H1 (cell line): ENCODE measurements around the gene TTL. TPM values are rescaled to one million over a fixed set of nuclear protein-coding genes. Genes with fewer than 3 reads are reported as not detected.

Source experiments
- CTCF ChIA-PET: fragments of 300-600 bp; sonication (Branson Sonifier 250); formaldehyde crosslinking; loops from one replicate; lab custom pipeline; 2021; ENCODE audit not compliant: partially characterized antibody; lab: Charles Lee
- POLR2A ChIA-PET: fragments of 300-600 bp; sonication (Branson Sonifier 250); formaldehyde crosslinking; loops from one replicate; lab custom pipeline; 2021; ENCODE audit warnings: inconsistent platforms; ENCODE audit not compliant: partially characterized antibody; lab: Charles Lee
- DNase-seq, 2 experiments: peaks; one replicate each; pipeline versions ENCODE4 v3.0.0 to v3.0.0-alpha.2; 2010 to 2022; ENCODE audit warnings: low spot score in 2 of 2, low read depth in 1 of 2, mixed read lengths in 1 of 2
- FAIRE-seq: peaks from 2 replicates; lab custom pipeline; 2011; peaks lifted over from hg19 to GRCh38; lab: Jason Lieb, UNC
- H2AFZ ChIP-seq: 2 replicates; pipeline ENCODE4 v1.8.1; 2012; ENCODE audit warnings: low read length, inconsistent platforms
- H2AK5ac ChIP-seq: 2 replicates; pipeline ENCODE4 v1.6.1; 2013; ENCODE audit warnings: low read depth, low read length
- H2BK120ac ChIP-seq: replicated peaks from 2 replicates; pipeline ENCODE3; 2013; ENCODE audit warnings: low read depth, low read length, inconsistent platforms
- H2BK12ac ChIP-seq: 2 replicates; pipeline ENCODE4 v1.6.1; 2013; ENCODE audit warnings: low read depth, low read length
- H2BK15ac ChIP-seq: 2 replicates; pipeline ENCODE4 v1.6.1; 2013; ENCODE audit warnings: low read length
- H2BK20ac ChIP-seq: 2 replicates; pipeline ENCODE4 v1.6.1; 2013; ENCODE audit warnings: low read length
- H2BK5ac ChIP-seq: 2 replicates; pipeline ENCODE4 v1.6.1; 2013; ENCODE audit warnings: low read depth, low read length
- H3K14ac ChIP-seq: 2 replicates; pipeline ENCODE4 v1.6.1; 2013; ENCODE audit warnings: inconsistent platforms; ENCODE audit not compliant: insufficient read length
- H3K18ac ChIP-seq: 2 replicates; pipeline ENCODE4 v1.6.1; 2013; ENCODE audit warnings: low read length; ENCODE audit errors: extremely low read depth
- H3K23ac ChIP-seq: 2 replicates; pipeline ENCODE4 v1.6.1; 2013; ENCODE audit warnings: inconsistent platforms; ENCODE audit not compliant: insufficient read length
- H3K23me2 ChIP-seq: 2 replicates; pipeline ENCODE4 v1.6.1; 2013; ENCODE audit warnings: low read depth, low read length
- H3K27ac ChIP-seq: 2 replicates; pipeline ENCODE4 v1.6.1; 2011; ENCODE audit warnings: low read depth, low read length, inconsistent platforms
- H3K27me3 ChIP-seq, 4 experiments: replicated peaks in 1 of 4; 1 replicate in 1 of 4; 2 replicates in 3 of 4; pipeline versions ENCODE4 v1.6.1 to v1.8.1; 2011 to 2013; ENCODE audit warnings: low read length in 3 of 4, mild to moderate bottlenecking in 3 of 4, inconsistent platforms in 2 of 4, mixed read lengths in 2 of 4, moderate library complexity in 1 of 4; ENCODE audit not compliant: control insufficient read depth in 3 of 4, insufficient read depth in 3 of 4; ENCODE audit errors: extremely low read depth in 1 of 4
- H3K36me3 ChIP-seq, 4 experiments: 2 replicates each; pipeline versions ENCODE4 v1.6.1 to v1.8.1; 2011 to 2013; ENCODE audit warnings: mild to moderate bottlenecking in 4 of 4, low read length in 3 of 4, moderate library complexity in 2 of 4, control low read depth in 1 of 4, inconsistent platforms in 1 of 4; ENCODE audit not compliant: insufficient read depth in 4 of 4, control insufficient read depth in 2 of 4
- H3K4ac ChIP-seq: replicated peaks from 2 replicates; pipeline ENCODE3; 2013; ENCODE audit warnings: low read length, low read depth, mixed read lengths, inconsistent platforms; ENCODE audit not compliant: insufficient read length
- H3K4me1 ChIP-seq, 4 experiments: replicated peaks in 1 of 4; 1 replicate in 1 of 4; 2 replicates in 3 of 4; pipeline versions ENCODE4 v1.6.1 to v1.8.1; 2011 to 2013; ENCODE audit warnings: low read length in 3 of 4, inconsistent platforms in 2 of 4, mixed read lengths in 1 of 4; ENCODE audit not compliant: insufficient read depth in 4 of 4, control insufficient read depth in 3 of 4
- H3K4me2 ChIP-seq, 2 experiments: 2 replicates each; pipeline versions ENCODE4 v1.6.1 to v1.8.1; 2011 to 2013; ENCODE audit warnings: low read depth in 2 of 2, low read length in 2 of 2, control low read depth in 1 of 2, inconsistent platforms in 1 of 2, mild to moderate bottlenecking in 1 of 2; ENCODE audit not compliant: insufficient read depth in 1 of 2
- H3K4me3 ChIP-seq, 4 experiments: fragments of 200-600, 300-600 bp in 1 of 4; sonication (generic), shearing (Covaris generic), sonication (Bioruptor Twin) in 1 of 4; 2 replicates each; pipeline versions ENCODE4 v1.5.1 to v1.8.1; 2011 to 2016; ENCODE audit warnings: low read length in 4 of 4, low read depth in 3 of 4, control low read depth in 2 of 4, inconsistent platforms in 2 of 4, mild to moderate bottlenecking in 2 of 4, mixed read lengths in 1 of 4, moderate library complexity in 1 of 4; ENCODE audit not compliant: insufficient read depth in 2 of 4; ENCODE audit errors: extremely low read depth in 1 of 4
- H3K56ac ChIP-seq: replicated peaks from 2 replicates; pipeline ENCODE3; 2013; ENCODE audit warnings: low read depth, mild to moderate bottlenecking, mixed read lengths, low read length, inconsistent platforms; ENCODE audit not compliant: insufficient read length
- H3K79me1 ChIP-seq: 2 replicates; pipeline ENCODE4 v1.6.1; 2013; ENCODE audit warnings: low read depth, low read length, control low read depth
- H3K79me2 ChIP-seq, 2 experiments: 2 replicates each; pipeline versions ENCODE4 v1.6.1 to v1.8.1; 2012 to 2013; ENCODE audit warnings: low read length in 2 of 2, mild to moderate bottlenecking in 2 of 2, inconsistent platforms in 1 of 2; ENCODE audit not compliant: insufficient read depth in 2 of 2, control insufficient read depth in 1 of 2
- H3K9ac ChIP-seq, 4 experiments: replicated peaks in 1 of 4; 1 replicate in 1 of 4; 2 replicates in 3 of 4; pipeline versions ENCODE4 v1.6.1 to v1.8.1; 2011 to 2013; ENCODE audit warnings: low read depth in 3 of 4, low read length in 3 of 4, control low read depth in 2 of 4, mild to moderate bottlenecking in 2 of 4, moderate library complexity in 2 of 4, inconsistent platforms in 1 of 4; ENCODE audit errors: extremely low read depth in 1 of 4
- H3K9me3 ChIP-seq, 2 experiments: 2 replicates each; pipeline versions ENCODE4 v1.6.1 to v1.8.1; 2012 to 2013; ENCODE audit warnings: mild to moderate bottlenecking in 2 of 2, moderate library complexity in 2 of 2, control low read depth in 1 of 2, inconsistent platforms in 1 of 2, low read depth in 1 of 2, low read length in 1 of 2, mixed read lengths in 1 of 2; ENCODE audit not compliant: insufficient read depth in 2 of 2
- H4K20me1 ChIP-seq, 2 experiments: replicated peaks in 1 of 2; 2 replicates each; pipeline versions ENCODE3 to v1.8.1; 2011 to 2013; ENCODE audit warnings: inconsistent platforms in 2 of 2, low read length in 2 of 2, mild to moderate bottlenecking in 1 of 2; ENCODE audit not compliant: insufficient read depth in 2 of 2, control insufficient read depth in 1 of 2
- H4K5ac ChIP-seq: 2 replicates; pipeline ENCODE4 v1.6.1; 2013; ENCODE audit warnings: low read length, low read depth, mixed read lengths, inconsistent platforms; ENCODE audit not compliant: insufficient read length
- H4K8ac ChIP-seq: 2 replicates; pipeline ENCODE4 v1.8.0; 2013; ENCODE audit warnings: mild to moderate bottlenecking, moderate library complexity, low read length, inconsistent platforms; ENCODE audit not compliant: insufficient read depth; ENCODE audit errors: extremely low read depth
- H4K91ac ChIP-seq: replicated peaks from 2 replicates; pipeline ENCODE3; 2013; ENCODE audit warnings: low read length, mixed read lengths, inconsistent platforms; ENCODE audit not compliant: insufficient read length
- ATF2 ChIP-seq: IDR thresholded peaks from 2 replicates; pipeline ENCODE4 v1.6.1; 2012; ENCODE audit warnings: low read length, inconsistent platforms
- CHD1 ChIP-seq: IDR thresholded peaks from 2 replicates; pipeline ENCODE4 v1.6.1; 2012; ENCODE audit warnings: low read depth, low read length, improper control_type of control experiment
- CTBP2 ChIP-seq: IDR thresholded peaks from 2 replicates; pipeline ENCODE4 v1.7.0; 2011; ENCODE audit warnings: borderline replicate concordance, mild to moderate bottlenecking, moderate library complexity, mixed read lengths, low read length; ENCODE audit not compliant: insufficient read depth, insufficient read length
- EGR1 ChIP-seq: IDR thresholded peaks from 2 replicates; pipeline ENCODE4 v1.6.1; 2011; ENCODE audit warnings: low read depth, low read length, borderline replicate concordance
- EZH2 ChIP-seq: fragments of 200-600 bp; sonication (generic); IDR thresholded peaks from 2 replicates; pipeline ENCODE4 v1.7.1; 2012; ENCODE audit warnings: low read depth, mild to moderate bottlenecking, moderate library complexity, low read length, inconsistent platforms; ENCODE audit not compliant: severe bottlenecking
- NRF1 ChIP-seq: IDR thresholded peaks from 2 replicates; pipeline ENCODE4 v1.6.1; 2011; ENCODE audit warnings: mild to moderate bottlenecking, low read depth, low read length, improper control_type of control experiment
- PHF8 ChIP-seq: fragments of 200-600 bp; sonication (generic); conservative IDR thresholded peaks from 2 replicates; pipeline ENCODE4 v1.7.1; 2012; ENCODE audit warnings: low read depth, mild to moderate bottlenecking, inconsistent platforms, low read length, moderate library complexity
- RXRA ChIP-seq: IDR thresholded peaks from 2 replicates; pipeline ENCODE4 v1.6.1; 2011; ENCODE audit warnings: low read depth, mild to moderate bottlenecking, low read length, moderate library complexity; ENCODE audit not compliant: insufficient read depth
- TBP ChIP-seq: IDR thresholded peaks from 2 replicates; pipeline ENCODE4 v1.6.1; 2011; ENCODE audit warnings: low read depth, low read length, improper control_type of control experiment
- WGBS, 2 experiments: shearing (Covaris generic) in 1 of 2; methylation state at CpG; one replicate each; pipeline versions ENCODE4 v1.1.6 to v1.1.7; 2013 to 2015; ENCODE audit warnings: low lambda C conversion rate in 2 of 2, mixed read lengths in 2 of 2, inconsistent platforms in 1 of 2, low coverage in 1 of 2, missing lambda C conversion rate in 1 of 2; ENCODE audit not compliant: insufficient replicate concordance in 2 of 2, insufficient coverage in 1 of 2, insufficient read length in 1 of 2; ENCODE audit errors: extremely low coverage in 1 of 2, missing lambda C conversion rate in 1 of 2; 5-methylcytosine and 5-hydroxymethylcytosine counted together
- polyA plus RNA-seq, 7 experiments: library from polyadenylated mRNA; depleted of rRNA in 3 of 7; stranded (reverse) in 5 of 7; unstranded in 2 of 7; fragments of >200 nt in 5 of 7; fragments of 200-250 nt in 2 of 7; gene quantifications; 1 replicate in 5 of 7; 2 replicates in 1 of 7; 4 replicates in 1 of 7; pipeline versions ENCODE4 v1.2.1 to v1.2.3, GENCODE V29; 2011 to 2013; ENCODE audit warnings: missing spikeins in 2 of 7, mixed read lengths in 2 of 7
- total RNA-seq: library from RNA; stranded (reverse); fragmentation: NEBNext Ultra II Directional; extraction: Animal tissue kit (Norgen Biotek cat#: 25700); gene quantifications from 2 replicates; pipeline ENCODE4 v1.2.1, GENCODE V29; 2021

Gene TTL
- total and polyA plus RNA-seq, 2 of the 8 experiments (the other 6 are each of a cell fraction or from before 2014, with no cell fraction given): 17.5 to 57.1 TPM

- no peak overlapping the region for H3K23ac ChIP-seq
- no peak overlapping the region for H2AFZ ChIP-seq
- peaks cover 2% of the 10 kb centered on the region in 2 experiments for H4K20me1 ChIP-seq
- no peak overlapping the region for H3K4ac ChIP-seq
- no peak overlapping the region for H3K56ac ChIP-seq
- no peak overlapping the region for H4K8ac ChIP-seq
- no peak overlapping the region for H2BK5ac ChIP-seq
- H3K79me2 ChIP-seq: peaks cover 15 to 20% of the 10 kb centered on the region in 2 experiments
- H2BK20ac ChIP-seq: no peak overlapping the region
- ChIA-PET CTCF (no interaction called here), POLR2A (no interaction called here)
- no peak overlapping the region for H3K27ac ChIP-seq
- no peaks in the 10 kb centered on the region; the same call in 1 of the 2 replicates for H3K79me1 ChIP-seq
- FAIRE-seq: no peak
- no peak overlapping the region for H4K5ac ChIP-seq
- peaks cover 0 to 5% (median 3%) of the 10 kb centered on the region in 4 experiments; a peak in 2 of 7 replicates for H3K4me1 ChIP-seq
- no peak overlapping the region for H4K91ac ChIP-seq
- TF ChIP-seq CHD1 (no peak), TBP (no peak), RXRA (no peak), NRF1 (no peak), EGR1 (no peak), PHF8 (no peak), CTBP2 (no peak), EZH2 (no peak), ATF2 (no peak)
- H2BK15ac ChIP-seq: no peak overlapping the region
- WGBS, 2 experiments: 75% methylated on average over 2 of the region's 2 CpGs; no CpG with 5 or more reads in 1 of the 2 experiments
- no peak overlapping the region for H3K4me2 ChIP-seq
- H3K36me3 ChIP-seq: no peaks in the 10 kb centered on the region
- no peaks in the 10 kb centered on the region; a peak in 1 of 7 replicates for H3K27me3 ChIP-seq
- H3K14ac ChIP-seq: no peak overlapping the region
- H3K18ac ChIP-seq: no peak overlapping the region
- no peak overlapping the region for H2AK5ac ChIP-seq
- no peaks in the 10 kb centered on the region for H3K9me3 ChIP-seq
- peaks cover 9% of the 10 kb centered on the region for H3K23me2 ChIP-seq
- no peak for DNase-seq
- no peak overlapping the region for H3K4me3 ChIP-seq
- H2BK120ac ChIP-seq: no peak overlapping the region
- no peak overlapping the region for H2BK12ac ChIP-seq
- no peak overlapping the region for H3K9ac ChIP-seq
Observed at GRCh38 chr2:112539306-112539705, 57.4 kb downstream of the TTL start.
